Skeletal muscle tissue (tissue), 4 donors: ENCODE results near the gene TRIP10. TPM values are rescaled to one million over a fixed set of nuclear protein-coding genes. Genes with fewer than 3 reads are reported as not detected.
"Not testable (repeated sequence)": the region's sequence is repeated elsewhere in the genome, so short reads cannot be mapped to it uniquely, and the experiment has no call there.

Source experiments
- H3K27ac ChIP-seq: one replicate; pipeline ENCODE4 v1.7.0; 2013; ENCODE audit warnings: mild to moderate bottlenecking, low read depth, low read length, inconsistent platforms
- H3K27me3 ChIP-seq, 3 donors: one replicate each; pipeline ENCODE4 v1.7.0; 2013; ENCODE audit warnings: low read length in 3 of 3; ENCODE audit not compliant: control insufficient read depth in 3 of 3, insufficient read depth in 3 of 3
- H3K36me3 ChIP-seq, 3 donors: one replicate each; pipeline ENCODE4 v1.7.0; 2013; ENCODE audit warnings: low read length in 3 of 3; ENCODE audit not compliant: control insufficient read depth in 3 of 3, insufficient read depth in 3 of 3
- H3K4me1 ChIP-seq, 3 donors: one replicate each; pipeline ENCODE4 v1.7.0; 2013; ENCODE audit warnings: low read length in 3 of 3, mild to moderate bottlenecking in 3 of 3; ENCODE audit not compliant: control insufficient read depth in 3 of 3, insufficient read depth in 3 of 3
- H3K4me3 ChIP-seq, 3 donors: one replicate each; pipeline ENCODE4 v1.7.0; 2013; ENCODE audit warnings: low read length in 3 of 3
- H3K9ac ChIP-seq, 3 donors: one replicate each; pipeline ENCODE4 v1.7.0; 2013; ENCODE audit warnings: low read length in 3 of 3, mild to moderate bottlenecking in 3 of 3, moderate library complexity in 2 of 3, low read depth in 1 of 3
- H3K9me3 ChIP-seq, 3 donors: one replicate each; pipeline ENCODE4 v1.7.0; 2013; ENCODE audit warnings: low read length in 3 of 3; ENCODE audit not compliant: control insufficient read depth in 3 of 3
- total RNA-seq: library from RNA; depleted of rRNA; stranded (reverse); fragments of >200 nt; gene quantifications from one replicate; pipeline ENCODE4 v1.2.3, GENCODE V29; 2014
- donor health status: Osteomylitis.

The TRIP10 gene
- total RNA-seq, 1 donor from 2014 or later, result 32.9 TPM

DNA sequence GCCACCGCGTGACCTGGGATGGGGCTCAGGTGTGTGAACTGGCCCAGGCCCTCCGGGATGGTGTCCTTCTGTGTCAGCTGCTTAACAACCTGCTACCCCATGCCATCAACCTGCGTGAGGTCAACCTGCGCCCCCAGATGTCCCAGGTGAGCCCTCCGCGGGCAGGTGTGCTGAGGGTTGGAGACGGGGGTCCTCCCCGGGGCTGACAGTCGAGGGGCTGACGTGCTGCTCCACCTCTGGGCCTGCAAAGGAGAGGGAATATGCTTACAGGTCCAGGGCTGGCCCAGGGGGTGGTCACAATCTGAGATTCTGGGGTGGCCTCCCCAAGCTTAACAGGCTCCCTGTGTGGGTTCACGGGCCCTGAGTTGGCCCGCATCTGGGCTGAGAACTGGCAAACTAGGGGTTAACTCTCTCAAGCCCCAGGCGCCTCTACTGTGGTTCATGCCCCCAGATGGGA, 33.4 kb downstream of the TRIP10 start:
- Histone ChIP-seq H3K9ac (no peak overlapping the region), H3K27me3 (peaks cover 0 to 15% (median 10%) of the 10 kb centered on the region in 3 donors), H3K4me1 (no peaks in the 10 kb centered on the region), H3K4me3 (peak overlapping the region in 2 of 3 donors; percentile 31 to 38), H3K9me3 (no peaks in the 10 kb centered on the region), H3K36me3 (no peaks in the 10 kb centered on the region), H3K27ac (peak overlapping the region; percentile 25)

DNA sequence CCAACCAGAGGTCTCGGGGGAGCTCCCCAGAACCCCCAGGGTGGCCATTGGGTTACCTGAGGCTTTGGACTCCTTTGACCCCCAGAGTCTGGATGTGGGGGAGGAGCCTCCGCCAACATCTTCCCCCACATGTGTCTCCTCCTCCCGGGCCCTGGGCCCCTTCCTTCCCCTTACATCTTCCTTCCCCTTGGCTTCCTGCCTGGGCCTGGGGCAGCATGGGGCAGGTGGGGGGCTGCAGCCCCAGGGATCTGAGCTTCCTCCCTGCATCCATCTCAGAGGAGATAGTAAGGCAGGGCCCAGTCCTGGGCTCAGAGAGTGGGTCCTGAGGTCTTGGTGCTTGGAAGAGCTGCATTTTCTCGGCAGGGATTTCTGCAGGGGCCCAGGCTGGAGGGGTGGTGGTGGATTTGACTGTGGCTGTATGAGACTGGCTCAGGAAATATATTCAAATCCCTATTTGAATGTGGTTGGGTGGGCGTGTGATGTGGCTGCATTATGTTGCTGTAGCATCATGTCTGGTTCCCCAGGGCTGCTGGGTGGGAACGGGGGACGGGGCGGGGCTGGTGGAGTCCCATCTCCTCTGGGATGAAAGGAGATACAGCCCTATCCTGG, 33.9 kb downstream of the TRIP10 start:
- peak overlapping the region; percentile 25 for H3K27ac ChIP-seq

DNA sequence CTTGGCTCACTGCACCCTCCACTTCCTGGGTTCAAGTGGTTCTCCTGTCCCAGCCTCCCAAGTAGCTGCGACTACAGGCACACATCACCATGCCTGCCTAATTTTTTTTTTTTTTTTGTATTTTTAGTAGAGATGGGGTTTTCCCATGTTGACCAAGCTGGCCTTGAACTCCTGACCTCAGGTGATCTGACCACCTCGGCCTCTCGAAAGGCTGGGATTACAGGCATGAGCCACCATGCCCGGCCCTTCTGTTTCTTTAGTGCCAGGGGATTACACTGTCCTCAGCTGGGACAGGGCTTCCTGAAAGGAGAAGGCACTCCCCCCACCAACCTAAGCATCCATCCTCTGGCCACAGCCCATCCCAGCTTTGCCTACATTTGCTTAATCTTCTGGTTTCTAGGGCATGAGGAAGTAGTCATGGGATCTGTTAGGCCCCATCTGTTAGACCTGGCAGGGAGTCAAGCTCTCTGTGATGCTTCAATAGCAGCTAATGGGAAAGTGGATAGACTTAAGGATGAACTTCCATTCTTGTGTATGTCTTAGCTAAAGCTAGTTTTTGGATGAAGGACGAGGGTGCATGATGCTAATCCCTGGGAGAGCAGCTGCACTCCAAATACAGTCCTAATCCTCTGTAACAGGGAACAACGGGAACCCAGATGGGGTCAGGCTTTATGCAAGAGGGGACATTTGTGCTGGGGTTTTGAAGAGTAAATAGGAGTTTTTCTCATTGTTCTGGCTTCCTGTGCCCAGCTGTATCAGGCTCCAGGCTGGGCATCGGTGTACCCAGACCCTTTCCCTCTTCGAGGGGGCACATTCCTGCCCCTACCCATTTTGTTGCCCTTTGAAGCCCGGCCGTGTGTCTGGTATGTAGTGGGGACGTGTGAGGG, 35.6 kb downstream of the TRIP10 start:
- Histone ChIP-seq H3K9me3 (no peaks in the 10 kb centered on the region), H3K9ac (no peak overlapping the region), H3K4me3 (no peak overlapping the region), H3K36me3 (no peaks in the 10 kb centered on the region), H3K27me3 (peaks cover 0 to 11% (median 3%) of the 10 kb centered on the region in 3 donors), H3K4me1 (no peaks in the 10 kb centered on the region), H3K27ac (no peak overlapping the region)

More for the DNA sequence above, 33.9 kb downstream of the TRIP10 start:
- Histone ChIP-seq H3K9me3 (no peaks in the 10 kb centered on the region), H3K36me3 (no peaks in the 10 kb centered on the region), H3K4me3 (peak overlapping the region in 1 of 3 donors; percentile 31), H3K27me3 (peaks cover 0 to 14% (median 5%) of the 10 kb centered on the region in 3 donors), H3K4me1 (no peaks in the 10 kb centered on the region), H3K9ac (no peak overlapping the region)

DNA sequence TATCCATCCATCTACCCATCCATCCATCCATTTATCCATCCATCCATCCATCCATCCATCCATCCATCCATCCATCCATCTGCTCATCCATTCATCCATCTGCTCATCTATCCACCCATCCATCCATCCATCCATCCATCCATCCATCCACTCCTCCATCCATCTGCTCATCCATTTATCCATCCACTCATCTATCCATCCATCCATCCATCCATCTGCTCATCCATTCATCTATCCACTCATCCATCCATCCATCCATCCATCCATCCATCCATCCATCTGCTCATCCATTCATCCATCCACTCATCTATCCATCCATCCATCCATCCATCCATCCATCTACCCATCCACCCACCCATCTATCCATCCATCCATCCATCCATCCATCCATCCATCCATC, 36.6 kb downstream of the TRIP10 start:
- not testable (repeated sequence) for H3K36me3 ChIP-seq, H3K9me3 ChIP-seq, H3K27ac ChIP-seq, H3K4me3 ChIP-seq, H3K4me1 ChIP-seq, H3K9ac ChIP-seq
- peaks cover 0 to 11% (median 3%) of the 10 kb centered on the region in 3 donors for H3K27me3 ChIP-seq

DNA sequence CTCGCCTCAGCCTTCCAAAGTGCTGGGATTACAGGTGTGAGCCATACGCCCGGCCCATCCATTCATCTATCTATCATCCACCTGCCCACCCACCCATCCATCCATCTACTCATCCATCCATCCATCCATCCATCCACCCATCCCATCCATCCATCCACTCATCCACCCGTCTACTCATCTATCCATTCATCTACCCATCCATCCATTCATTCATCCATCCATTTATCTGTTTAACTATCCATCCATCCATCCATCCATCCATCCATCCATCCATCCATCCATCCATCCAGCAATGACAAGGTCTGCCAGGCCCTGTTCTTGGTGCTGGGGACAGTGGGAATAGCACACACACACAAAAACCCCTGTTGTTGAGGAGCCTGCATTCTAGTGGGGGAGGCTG, 37.5 kb downstream of the TRIP10 start:
- H3K9me3 ChIP-seq, result no peaks in the 10 kb centered on the region
- no peaks in the 10 kb centered on the region for H3K36me3 ChIP-seq
- no peaks in the 10 kb centered on the region for H3K4me1 ChIP-seq
- H3K27ac ChIP-seq, result no peak overlapping the region
- H3K4me3 ChIP-seq, result no peak overlapping the region
- no peak overlapping the region for H3K9ac ChIP-seq
- peaks cover 0 to 7% (median 3%) of the 10 kb centered on the region in 3 donors for H3K27me3 ChIP-seq

DNA sequence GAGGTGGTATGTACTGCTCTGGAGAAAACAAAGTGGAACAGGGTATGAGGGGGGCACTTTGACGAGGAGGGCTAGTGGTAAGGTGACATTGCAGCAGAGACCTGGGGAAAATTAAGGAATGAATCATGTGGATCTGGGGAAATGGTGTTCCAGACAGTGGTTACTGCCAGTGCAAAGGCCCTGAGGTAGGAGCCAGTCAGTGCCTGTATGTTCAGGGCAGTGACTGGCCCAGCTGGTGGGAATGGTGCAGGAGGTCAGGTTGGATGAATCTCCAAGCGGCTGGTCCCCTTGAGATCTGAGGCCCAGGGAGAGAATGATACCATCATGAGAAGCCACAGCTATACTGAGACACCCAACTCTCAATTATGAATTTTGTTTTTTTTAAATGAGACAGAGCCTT, 38.0 kb downstream of the TRIP10 start:
- Histone ChIP-seq H3K27me3 (peaks cover 0 to 5% (median 3%) of the 10 kb centered on the region in 3 donors), H3K9ac (no peak overlapping the region), H3K4me3 (no peak overlapping the region), H3K36me3 (no peaks in the 10 kb centered on the region), H3K9me3 (no peaks in the 10 kb centered on the region), H3K4me1 (no peaks in the 10 kb centered on the region), H3K27ac (no peak overlapping the region)

DNA sequence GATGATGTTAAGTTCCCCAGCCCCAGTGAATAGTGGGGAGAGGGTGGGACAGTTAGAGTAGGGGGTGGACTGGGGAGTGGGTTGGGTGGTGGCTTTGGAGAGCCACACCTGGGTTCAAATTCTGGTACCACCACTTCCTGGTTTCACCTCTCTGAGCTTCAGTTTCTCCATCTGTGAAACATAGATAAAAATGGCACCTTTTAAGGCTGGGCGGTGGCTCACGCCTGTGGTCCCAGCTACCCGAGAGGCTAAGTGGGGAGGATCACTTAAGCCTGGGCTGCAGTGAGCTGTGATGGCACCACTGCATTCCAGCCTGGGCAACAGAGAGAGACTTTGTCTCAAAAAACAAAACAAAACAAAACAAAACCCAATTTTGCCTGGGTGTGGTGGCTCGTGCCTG, 38.9 kb downstream of the TRIP10 start:
- H3K27ac ChIP-seq, result no peak overlapping the region
- no peaks in the 10 kb centered on the region for H3K36me3 ChIP-seq
- H3K9ac ChIP-seq, result no peak overlapping the region
- no peaks in the 10 kb centered on the region for H3K27me3 ChIP-seq
- no peak overlapping the region for H3K4me3 ChIP-seq
- no peaks in the 10 kb centered on the region for H3K4me1 ChIP-seq
- H3K9me3 ChIP-seq, result no peaks in the 10 kb centered on the region

DNA sequence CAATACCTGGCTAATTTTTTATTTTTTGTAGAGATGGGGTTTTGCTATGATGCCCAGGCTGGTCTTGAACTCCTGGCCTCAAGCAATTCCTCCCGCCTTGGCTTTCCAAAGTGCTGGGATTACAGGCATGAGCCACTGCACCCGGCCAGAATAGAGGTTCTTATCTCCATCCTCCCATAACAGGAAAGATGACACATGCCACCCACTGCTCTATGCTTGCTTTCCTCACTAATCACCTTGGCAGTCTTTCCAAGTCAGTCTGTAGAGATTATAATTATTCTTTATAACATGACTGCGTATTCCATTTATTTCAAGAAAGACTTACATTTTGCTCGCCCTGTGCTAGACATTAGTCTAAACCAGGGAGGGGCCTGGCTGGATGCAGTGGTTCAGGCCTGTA, 39.7 kb downstream of the TRIP10 start:
- Histone ChIP-seq H3K4me1 (no peaks in the 10 kb centered on the region), H3K36me3 (no peaks in the 10 kb centered on the region), H3K27me3 (no peaks in the 10 kb centered on the region), H3K9ac (no peak overlapping the region), H3K4me3 (no peak overlapping the region), H3K9me3 (no peaks in the 10 kb centered on the region), H3K27ac (no peak overlapping the region)

DNA sequence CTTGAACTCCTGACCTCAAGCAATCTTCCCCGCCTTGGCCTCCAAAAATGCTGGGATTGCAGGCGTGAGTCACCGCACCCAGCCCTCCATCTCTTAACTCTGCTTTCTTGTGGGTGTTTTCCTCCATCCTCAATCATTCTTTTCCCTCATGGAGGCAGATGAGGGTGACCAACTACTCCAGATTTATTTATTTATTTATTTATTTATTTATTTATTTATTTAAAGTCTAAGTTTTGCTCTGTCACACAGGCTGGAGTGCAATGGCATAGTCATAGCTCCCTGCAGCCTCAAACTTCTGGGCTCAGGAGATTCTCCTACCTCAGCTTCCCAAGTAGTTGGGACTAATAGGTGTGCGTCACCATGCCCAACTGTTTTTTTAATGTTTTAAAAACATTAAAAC, 47.9 kb downstream of the TRIP10 start:
- Histone ChIP-seq H3K4me3 (no peak overlapping the region), H3K27me3 (peaks cover 0 to 9% (median 0%) of the 10 kb centered on the region in 3 donors), H3K9me3 (no peaks in the 10 kb centered on the region), H3K36me3 (no peaks in the 10 kb centered on the region), H3K27ac (no peak overlapping the region), H3K9ac (no peak overlapping the region), H3K4me1 (no peaks in the 10 kb centered on the region)

DNA sequence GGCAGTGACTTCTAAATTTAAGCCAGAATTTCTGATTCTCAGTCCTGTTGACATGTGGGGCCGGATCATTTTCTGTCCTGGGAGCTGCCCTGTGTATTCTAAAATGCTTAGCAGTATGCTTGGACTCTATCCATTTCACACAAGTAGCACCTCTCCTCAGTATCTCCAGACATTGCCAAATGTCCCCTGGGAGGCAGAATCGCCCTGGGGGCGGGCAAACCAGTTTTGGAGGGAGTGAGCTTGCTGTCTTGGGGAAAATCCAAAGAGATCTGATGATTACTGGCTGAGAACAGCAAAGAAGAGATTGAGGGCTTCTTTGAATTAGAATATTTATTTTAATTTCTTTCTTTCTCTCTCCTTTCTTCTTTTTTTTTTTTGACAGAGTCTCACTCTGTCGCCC, 49.4 kb downstream of the TRIP10 start:
- Histone ChIP-seq H3K4me1 (no peaks in the 10 kb centered on the region), H3K4me3 (no peak overlapping the region), H3K9ac (no peak overlapping the region), H3K9me3 (no peaks in the 10 kb centered on the region), H3K27ac (no peak overlapping the region), H3K27me3 (peaks cover 0 to 9% (median 0%) of the 10 kb centered on the region in 3 donors), H3K36me3 (no peaks in the 10 kb centered on the region)
